Ishikawa (cell line): ENCODE measurements around the gene NUDT19.

ENCODE experiments used
- CEBPB ChIP-seq: IDR thresholded peaks from 2 replicates; pipeline ENCODE4 v1.6.1; 2012
- CREB1 ChIP-seq: IDR thresholded peaks from 2 replicates; pipeline ENCODE4 v1.6.1; 2012; ENCODE audit warnings: low read depth
- EGR1 ChIP-seq: IDR thresholded peaks from 2 replicates; pipeline ENCODE4 v1.6.1; 2012
- EP300 ChIP-seq: IDR thresholded peaks from 2 replicates; pipeline ENCODE4 v1.6.1; 2012; ENCODE audit warnings: borderline replicate concordance
- FOXM1 ChIP-seq: IDR thresholded peaks from 2 replicates; pipeline ENCODE4 v1.6.1; 2012; ENCODE audit warnings: low read depth, borderline replicate concordance
- NFIC ChIP-seq: IDR thresholded peaks from 2 replicates; pipeline ENCODE4 v1.6.1; 2012
- RAD21 ChIP-seq: IDR thresholded peaks from 2 replicates; pipeline ENCODE4 v1.6.1; 2012; ENCODE audit warnings: low read depth
- TAF1 ChIP-seq: IDR thresholded peaks from 2 replicates; pipeline ENCODE4 v1.6.1; 2012; ENCODE audit warnings: low read depth, mild to moderate bottlenecking
- TCF12 ChIP-seq: IDR thresholded peaks from 2 replicates; pipeline ENCODE4 v1.6.1; 2012; ENCODE audit warnings: low read depth
- TEAD4 ChIP-seq: IDR thresholded peaks from 2 replicates; pipeline ENCODE4 v1.6.1; 2012
- YY1 ChIP-seq: IDR thresholded peaks from 2 replicates; pipeline ENCODE4 v1.6.1; 2012; ENCODE audit warnings: low read depth
- ZBTB7A ChIP-seq: IDR thresholded peaks from 2 replicates; pipeline ENCODE4 v1.6.1; 2012; ENCODE audit warnings: low read depth
- TF ChIP-seq, protein P1 (sequence below): IDR thresholded peaks from 2 replicates; pipeline ENCODE4 v1.6.1; 2012
- TF ChIP-seq, protein P2 (sequence below): IDR thresholded peaks from 2 replicates; pipeline ENCODE4 v1.6.1; 2012
- TF ChIP-seq, protein P3 (sequence below): IDR thresholded peaks from 2 replicates; pipeline ENCODE4 v1.6.1; 2012; ENCODE audit warnings: low read depth, mild to moderate bottlenecking

NUDT19 gene

DNA sequence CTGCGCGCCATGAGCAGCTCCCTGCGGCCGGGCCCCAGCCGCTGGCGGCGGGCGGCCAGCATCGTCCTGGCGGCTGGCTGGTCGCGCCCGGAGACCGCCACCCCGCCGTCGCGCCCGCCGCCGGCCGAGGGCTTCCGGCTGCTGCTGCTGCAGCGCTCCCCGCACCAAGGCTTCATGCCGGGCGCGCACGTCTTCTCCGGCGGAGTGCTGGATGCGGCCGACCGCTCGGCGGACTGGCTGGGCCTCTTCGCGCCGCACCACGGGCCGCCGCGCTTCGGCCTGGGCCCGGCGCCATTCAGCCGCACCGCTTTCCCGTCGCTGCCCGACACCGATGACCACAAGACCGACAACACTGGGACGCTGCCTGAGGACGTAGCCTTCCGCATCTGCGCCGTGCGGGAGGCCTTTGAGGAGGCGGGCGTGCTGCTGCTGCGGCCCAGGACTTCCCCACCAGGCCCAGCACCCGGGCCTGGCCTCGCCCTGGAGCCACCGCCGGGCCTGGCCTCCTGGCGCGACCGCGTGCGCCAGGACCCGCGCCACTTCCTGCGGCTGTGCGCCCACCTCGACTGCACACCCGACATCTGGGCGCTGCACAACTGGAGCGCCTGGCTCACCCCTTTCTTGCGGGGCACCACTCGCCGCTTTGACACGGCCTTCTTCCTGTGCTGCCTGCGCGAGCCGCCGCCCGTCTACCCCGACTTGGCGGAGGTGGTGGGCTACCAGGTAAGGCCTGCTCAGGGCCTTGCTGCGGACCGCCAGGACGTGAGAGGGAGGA lies 518 bp downstream of the NUDT19 start:
- peak; percentile 55 for TF ChIP-seq ZBTB7A
- TF ChIP-seq CEBPB = no peak
- TF ChIP-seq, protein P1, sequence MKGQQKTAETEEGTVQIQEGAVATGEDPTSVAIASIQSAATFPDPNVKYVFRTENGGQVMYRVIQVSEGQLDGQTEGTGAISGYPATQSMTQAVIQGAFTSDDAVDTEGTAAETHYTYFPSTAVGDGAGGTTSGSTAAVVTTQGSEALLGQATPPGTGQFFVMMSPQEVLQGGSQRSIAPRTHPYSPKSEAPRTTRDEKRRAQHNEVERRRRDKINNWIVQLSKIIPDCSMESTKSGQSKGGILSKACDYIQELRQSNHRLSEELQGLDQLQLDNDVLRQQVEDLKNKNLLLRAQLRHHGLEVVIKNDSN = no peak
- peak; percentile 20; the same call in 1 of the 2 replicates for TF ChIP-seq TCF12
- TF ChIP-seq, protein P2, sequence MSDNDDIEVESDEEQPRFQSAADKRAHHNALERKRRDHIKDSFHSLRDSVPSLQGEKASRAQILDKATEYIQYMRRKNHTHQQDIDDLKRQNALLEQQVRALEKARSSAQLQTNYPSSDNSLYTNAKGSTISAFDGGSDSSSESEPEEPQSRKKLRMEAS = peak; percentile 76; the same call in 1 of the 2 replicates
- 0 out of 2 replicates have a peak, but pooled peaks have one; percentile 14 for TF ChIP-seq YY1
- TF ChIP-seq NFIC = no peak
- 0 out of 2 replicates have a peak, but pooled peaks have one; percentile 25 for TF ChIP-seq EGR1

DNA sequence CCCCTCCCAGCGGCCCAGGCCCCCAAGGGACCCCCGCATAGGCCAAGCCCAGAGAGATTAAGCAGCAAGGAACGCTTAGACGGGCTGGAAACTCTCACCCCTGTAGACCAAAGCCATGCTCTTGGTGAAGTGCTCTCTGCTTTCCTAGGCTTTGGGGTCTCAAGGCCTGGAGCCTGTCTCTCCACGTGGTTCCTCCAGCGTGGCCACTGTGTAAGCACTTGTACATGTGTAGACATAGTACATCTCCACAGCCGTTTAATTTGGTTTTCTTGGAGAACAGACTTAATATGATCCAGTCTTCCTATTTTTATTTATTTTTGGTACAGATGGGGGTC lies 1.1 kb downstream of the NUDT19 start:
- TF ChIP-seq NFIC (no peak), ZBTB7A (no peak), TCF12 (no peak), EP300 (no peak)

DNA sequence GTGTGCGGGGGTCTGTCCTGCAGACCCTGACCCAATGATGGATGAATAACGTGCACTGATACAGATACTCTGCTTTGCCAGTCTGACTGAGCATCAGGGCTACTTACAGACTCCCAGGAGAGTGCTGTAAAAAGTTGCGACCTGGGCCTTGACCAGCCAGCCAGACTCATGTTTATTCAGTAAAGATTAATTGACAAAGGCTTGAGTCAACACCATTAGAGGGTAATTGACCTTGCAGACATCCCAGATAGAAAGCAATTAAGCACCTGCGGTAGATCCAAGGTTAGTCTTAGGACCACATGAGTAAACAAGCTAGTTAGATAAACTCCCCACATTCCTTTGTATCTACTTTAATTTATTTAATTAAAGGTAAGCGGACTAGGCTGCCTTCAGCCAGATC lies 10.4 kb downstream of the NUDT19 start:
- no peak for TF ChIP-seq EP300
- TF ChIP-seq FOXM1 = no peak
- no peak for TF ChIP-seq TCF12
- TF ChIP-seq EGR1 = no peak
- TF ChIP-seq NFIC = no peak
- no peak for TF ChIP-seq YY1
- no peak for TF ChIP-seq TEAD4
- TF ChIP-seq ZBTB7A = no peak
- TF ChIP-seq TAF1 = no peak
- no peak for TF ChIP-seq CREB1
- TF ChIP-seq CEBPB = no peak
- TF ChIP-seq, protein P3, sequence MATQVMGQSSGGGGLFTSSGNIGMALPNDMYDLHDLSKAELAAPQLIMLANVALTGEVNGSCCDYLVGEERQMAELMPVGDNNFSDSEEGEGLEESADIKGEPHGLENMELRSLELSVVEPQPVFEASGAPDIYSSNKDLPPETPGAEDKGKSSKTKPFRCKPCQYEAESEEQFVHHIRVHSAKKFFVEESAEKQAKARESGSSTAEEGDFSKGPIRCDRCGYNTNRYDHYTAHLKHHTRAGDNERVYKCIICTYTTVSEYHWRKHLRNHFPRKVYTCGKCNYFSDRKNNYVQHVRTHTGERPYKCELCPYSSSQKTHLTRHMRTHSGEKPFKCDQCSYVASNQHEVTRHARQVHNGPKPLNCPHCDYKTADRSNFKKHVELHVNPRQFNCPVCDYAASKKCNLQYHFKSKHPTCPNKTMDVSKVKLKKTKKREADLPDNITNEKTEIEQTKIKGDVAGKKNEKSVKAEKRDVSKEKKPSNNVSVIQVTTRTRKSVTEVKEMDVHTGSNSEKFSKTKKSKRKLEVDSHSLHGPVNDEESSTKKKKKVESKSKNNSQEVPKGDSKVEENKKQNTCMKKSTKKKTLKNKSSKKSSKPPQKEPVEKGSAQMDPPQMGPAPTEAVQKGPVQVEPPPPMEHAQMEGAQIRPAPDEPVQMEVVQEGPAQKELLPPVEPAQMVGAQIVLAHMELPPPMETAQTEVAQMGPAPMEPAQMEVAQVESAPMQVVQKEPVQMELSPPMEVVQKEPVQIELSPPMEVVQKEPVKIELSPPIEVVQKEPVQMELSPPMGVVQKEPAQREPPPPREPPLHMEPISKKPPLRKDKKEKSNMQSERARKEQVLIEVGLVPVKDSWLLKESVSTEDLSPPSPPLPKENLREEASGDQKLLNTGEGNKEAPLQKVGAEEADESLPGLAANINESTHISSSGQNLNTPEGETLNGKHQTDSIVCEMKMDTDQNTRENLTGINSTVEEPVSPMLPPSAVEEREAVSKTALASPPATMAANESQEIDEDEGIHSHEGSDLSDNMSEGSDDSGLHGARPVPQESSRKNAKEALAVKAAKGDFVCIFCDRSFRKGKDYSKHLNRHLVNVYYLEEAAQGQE = no peak
- TF ChIP-seq, protein P1 = no peak
- TF ChIP-seq RAD21 = no peak

DNA sequence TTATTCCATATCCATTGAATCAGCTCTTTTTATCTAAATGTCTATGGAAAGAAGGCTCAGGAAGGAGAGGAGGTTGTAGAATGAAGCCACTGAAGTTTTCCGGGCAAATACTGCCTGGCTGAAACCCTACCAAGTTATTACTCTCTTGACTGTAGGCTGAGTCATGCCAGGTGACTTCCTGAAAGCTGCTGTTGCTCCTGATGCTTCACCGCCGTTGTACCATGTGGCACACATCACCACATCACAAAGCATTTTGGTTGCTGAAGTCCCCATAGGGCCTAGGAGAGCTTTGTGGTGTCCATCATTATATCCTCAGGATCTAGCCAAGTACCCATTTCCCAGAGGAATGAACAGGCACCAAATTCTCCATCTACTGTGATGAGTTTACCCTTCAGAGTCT lies 16.8 kb downstream of the NUDT19 start:
- no peak for TF ChIP-seq EP300
- no peak for TF ChIP-seq FOXM1
- no peak for TF ChIP-seq TAF1
- TF ChIP-seq, protein P1 = no peak
- no peak for TF ChIP-seq RAD21
- no peak for TF ChIP-seq TEAD4
- no peak for TF ChIP-seq ZBTB7A
- no peak for TF ChIP-seq CREB1
- TF ChIP-seq YY1 = no peak
- TF ChIP-seq EGR1 = no peak
- TF ChIP-seq NFIC = no peak
- TF ChIP-seq, protein P3 = no peak
- no peak for TF ChIP-seq TCF12

DNA sequence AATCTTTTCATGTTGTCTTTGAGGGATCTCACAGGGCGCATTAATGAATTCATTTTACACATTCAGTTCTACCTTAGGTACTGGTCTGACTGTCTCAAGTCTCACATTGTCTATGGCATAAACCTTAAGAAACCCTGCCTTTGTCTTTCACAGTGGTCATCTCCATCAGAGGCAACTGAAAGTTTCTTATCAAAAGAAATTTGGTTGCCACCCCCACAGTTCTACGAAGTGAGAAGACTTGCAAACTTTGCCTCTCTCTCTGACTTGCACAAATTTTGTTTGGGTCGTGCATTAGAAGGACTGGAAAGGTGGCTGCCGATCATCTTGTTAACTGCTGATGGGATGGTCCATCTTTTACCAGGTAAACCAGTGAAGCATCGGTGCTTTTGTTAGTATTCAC lies 17.4 kb downstream of the NUDT19 start:
- TF ChIP-seq NFIC (no peak), TEAD4 (no peak), YY1 (no peak), EGR1 (no peak), EP300 (no peak), RAD21 (no peak)
- TF ChIP-seq, protein P2 = no peak

DNA sequence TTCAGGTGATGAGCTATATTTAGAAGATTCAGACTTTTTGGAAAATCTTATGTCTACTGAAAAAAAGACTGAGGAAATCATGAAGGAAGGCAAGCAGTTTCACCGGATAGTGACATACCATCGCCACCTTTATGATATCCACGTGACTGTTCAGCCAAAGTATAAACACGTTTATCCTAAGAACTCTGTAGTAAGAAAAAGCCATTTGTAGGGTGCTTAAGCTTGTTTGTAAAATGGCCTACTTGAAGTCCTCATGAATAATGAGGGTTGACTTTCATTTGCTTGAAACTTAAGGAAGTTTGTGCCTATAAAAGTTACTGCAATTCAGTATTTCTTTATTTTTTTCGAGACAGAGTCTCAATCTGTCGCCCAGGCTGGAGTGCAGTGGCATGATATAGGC lies 20.1 kb downstream of the NUDT19 start:
- TF ChIP-seq NFIC (no peak), FOXM1 (no peak), ZBTB7A (no peak), TCF12 (no peak), TEAD4 (no peak), EGR1 (no peak), TAF1 (no peak), YY1 (no peak)
- TF ChIP-seq, protein P2 = no peak
- TF ChIP-seq, protein P1 = no peak
